Measurements from ENCODE around the gene CLECL1.
A peak's percentile ranks its signal among the peaks of the same experiment; 100 is the strongest.
"Not testable (repeated sequence)": the region's sequence is repeated elsewhere in the genome, so short reads cannot be mapped to it uniquely, and the experiment has no call there.

Gene CLECL1

GRCh38 chr12:9719790-9720189 lies 13.1 kb downstream of the CLECL1 start:
- no peak for DNase-seq (ENCODE audit: low spot score)

DNA sequence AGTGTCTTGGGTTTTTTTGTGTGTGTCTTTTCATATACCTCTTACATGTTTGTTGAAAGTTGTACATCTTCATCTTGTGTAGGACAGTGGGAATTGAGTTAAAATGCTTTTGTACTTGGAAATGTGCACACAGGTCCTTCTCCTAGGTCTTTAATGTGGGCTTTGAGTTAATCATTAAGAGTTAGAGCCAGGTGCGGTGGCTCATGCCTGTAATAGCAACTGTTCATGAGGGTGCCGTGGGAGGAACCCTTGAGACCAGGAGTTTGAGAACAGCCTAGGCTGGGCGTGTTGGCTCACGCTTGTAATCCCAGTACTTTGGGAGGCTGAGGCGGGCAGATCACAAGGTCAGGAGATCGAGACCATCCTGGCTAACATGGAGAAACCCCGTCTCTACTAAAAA lies 13.9 kb downstream of the CLECL1 start:
- no peak for DNase-seq (ENCODE audit: low spot score)

GRCh38 chr12:9717070-9717925 lies 15.6 kb downstream of the CLECL1 start:
- DNase-seq (ENCODE audit: low spot score) = no peak

DNA sequence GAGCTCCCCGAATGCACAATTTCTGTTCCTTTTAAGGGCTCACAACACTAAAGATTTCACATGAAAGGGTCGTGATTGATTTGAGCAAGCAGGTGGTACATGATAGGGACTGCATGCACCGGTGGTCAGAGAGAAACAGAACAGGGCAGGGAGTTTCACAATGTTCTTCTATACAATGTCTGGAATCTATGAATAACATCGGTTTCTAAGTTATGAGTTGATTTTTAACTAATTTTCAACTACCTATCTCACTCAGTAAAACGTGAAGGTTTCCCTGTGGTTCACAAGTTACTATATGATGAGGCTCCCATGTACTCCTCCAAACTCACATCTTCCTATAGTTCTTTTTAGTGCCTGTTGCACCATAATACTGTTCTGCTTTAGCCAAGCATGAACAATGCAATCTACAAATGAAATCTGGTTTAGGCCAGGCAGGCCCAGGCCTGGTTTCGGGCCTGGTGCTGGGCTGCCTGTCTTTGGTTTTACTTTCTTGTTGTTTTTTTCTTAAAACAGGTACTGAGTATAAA lies 19.8 kb downstream of the CLECL1 start:
- not testable (repeated sequence) for DNase-seq (ENCODE audit: low spot score)

DNA sequence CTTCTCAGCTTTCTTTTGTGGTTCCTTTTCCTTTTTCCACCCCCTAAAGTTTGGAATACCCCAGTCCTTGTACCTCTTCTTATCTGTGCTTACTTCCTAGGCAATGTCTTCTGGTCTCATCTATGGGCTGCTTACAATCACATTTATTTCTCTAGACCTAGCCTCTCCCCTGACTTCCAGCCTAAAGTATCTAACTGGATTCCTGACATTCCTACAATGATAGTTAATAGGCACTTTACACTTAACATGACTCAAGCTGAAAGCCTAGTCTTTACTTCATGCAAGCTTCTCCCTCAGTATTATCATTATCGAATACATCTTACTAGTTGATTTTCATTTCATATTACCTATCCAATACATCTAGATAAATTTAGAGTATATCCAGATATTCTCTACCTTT lies 21.2 kb downstream of the CLECL1 start:
- DNase-seq (ENCODE audit: low spot score) = no peak

DNA sequence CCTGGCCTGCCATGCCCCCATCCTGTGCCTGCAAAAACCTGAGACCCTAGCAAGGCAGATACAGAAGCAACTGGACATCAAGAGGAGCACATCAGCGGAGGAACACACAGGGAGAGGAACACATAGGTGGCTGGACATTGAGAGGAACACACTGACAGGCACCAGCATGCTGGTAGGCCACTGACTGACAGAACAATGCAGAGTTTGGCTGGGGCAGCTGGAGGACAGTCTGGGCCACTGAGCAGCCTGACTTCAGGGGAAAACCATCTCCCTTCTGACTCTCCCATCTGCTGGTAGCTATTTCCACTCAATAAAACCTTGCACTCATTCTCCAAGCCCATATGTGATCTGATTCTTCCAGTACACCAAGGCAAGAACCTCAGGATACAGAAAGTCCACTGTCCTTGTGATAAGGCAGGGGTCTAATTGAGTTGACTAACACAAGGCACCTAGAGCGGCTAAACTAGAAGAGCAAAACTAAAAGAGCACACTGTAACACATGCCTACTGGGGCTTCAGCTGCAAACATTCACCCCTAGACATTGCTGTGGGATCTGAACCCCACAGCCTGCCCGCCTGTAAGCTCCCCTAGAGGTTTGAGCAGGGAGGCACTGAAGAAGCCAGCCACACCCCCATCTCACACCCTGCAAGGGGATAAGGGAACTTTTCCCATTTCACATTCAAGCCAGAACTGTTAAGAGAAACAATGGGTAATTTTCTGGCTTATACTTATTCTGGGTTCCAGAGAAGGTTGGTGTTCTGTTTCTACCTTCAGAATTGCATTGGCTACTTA lies 22.1 kb downstream of the CLECL1 start:
- no peak for DNase-seq (ENCODE audit: low spot score)

DNA sequence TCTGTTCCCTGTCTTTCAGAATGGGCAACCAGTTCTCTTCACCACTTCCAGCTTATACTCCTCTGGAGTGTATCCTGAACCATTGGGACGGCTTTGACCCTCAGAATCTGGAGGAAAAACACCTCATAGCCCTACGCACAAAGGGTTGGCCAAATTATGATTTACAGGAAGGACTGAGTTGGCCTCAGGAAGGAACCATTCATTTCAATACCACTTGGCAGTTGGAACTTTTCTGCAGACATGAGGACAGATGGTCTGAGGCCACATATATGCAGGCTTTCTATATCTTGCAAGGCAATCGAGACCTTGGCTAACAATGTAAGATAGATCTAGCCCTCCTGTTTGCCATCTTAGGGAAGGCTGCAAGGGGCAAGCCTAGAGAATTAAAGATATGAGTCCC lies 24.0 kb downstream of the CLECL1 start:
- DNase-seq (ENCODE audit: low spot score) = no peak

GRCh38 chr12:9707864-9708808 lies 24.8 kb downstream of the CLECL1 start:
- DNase-seq (ENCODE audit: low spot score) = peak; percentile 26

DNA sequence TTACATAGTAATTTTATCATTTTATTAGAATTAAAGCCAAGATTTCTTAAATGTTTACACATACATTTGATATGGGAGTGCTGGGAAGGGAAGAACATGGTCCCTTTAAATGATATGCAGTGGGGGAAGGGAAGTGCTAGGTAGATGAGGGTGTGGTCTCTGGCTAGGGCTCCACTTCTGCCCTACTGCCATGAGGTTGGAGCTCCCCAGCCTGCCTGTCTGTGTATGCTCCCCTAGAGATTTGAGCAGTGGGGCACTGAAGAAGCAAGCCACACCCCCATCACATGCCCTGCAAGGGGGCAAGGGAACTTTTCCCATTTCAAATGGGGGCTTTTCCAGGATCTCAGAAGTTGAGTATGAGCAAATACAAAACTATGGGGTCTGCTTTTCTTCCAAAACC lies 25.5 kb downstream of the CLECL1 start:
- DNase-seq (ENCODE audit: low spot score) = no peak

GRCh38 chr12:9706086-9706685 lies 26.7 kb downstream of the CLECL1 start:
- DNase-seq (ENCODE audit: low spot score) = no peak

DNA sequence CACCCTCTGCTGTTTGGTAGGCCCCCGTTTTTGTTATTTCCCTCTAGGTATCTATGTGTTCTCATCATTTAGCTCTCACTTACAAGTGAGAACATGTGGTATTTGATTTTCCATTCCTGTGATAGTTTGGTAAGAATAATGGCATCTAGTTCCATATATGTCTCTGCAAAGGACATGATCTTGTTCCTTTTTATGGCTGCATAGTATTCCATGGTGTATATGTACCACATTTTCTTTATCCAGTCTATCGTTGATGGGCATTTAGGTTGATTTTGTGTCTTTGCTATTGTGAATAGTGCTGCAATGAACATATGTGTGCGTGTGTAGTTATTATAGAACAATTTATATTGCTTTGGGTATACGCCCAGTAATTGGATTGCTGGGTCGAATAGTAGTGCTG lies 28.3 kb downstream of the CLECL1 start:
- not testable (repeated sequence) for DNase-seq (ENCODE audit: low spot score)

DNA sequence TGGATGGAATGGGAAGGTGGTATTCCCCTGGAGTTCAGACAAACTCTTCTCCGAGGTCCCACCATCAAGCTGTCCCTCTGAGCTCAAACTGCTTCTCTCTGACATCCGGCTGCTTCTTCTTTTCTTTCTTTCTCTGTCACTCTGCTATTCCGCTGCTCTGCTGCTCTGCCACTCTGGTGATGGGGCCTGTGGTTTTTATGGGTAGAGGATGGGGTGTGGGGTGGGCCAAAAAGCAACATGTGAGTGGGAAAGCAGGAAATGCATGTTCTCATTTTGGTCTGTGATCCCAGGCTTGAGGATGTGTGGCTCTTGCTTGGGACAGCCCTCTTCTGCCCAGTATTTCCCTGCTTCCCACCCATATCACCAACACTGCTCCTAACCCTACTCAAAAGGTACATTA lies 30.6 kb downstream of the CLECL1 start:
- DNase-seq (ENCODE audit: low spot score) = no peak

GRCh38 chr12:9701380-9702154 lies 31.3 kb downstream of the CLECL1 start:
- no peak for DNase-seq (ENCODE audit: low spot score)

GRCh38 chr12:9700606-9700956 lies 32.3 kb downstream of the CLECL1 start:
- DNase-seq (ENCODE audit: low spot score) = no peak

- DNase-seq (ENCODE audit: low spot score) = no peak
Observed at GRCh38 chr12:9699898-9700605, 32.8 kb downstream of the CLECL1 start.

DNA sequence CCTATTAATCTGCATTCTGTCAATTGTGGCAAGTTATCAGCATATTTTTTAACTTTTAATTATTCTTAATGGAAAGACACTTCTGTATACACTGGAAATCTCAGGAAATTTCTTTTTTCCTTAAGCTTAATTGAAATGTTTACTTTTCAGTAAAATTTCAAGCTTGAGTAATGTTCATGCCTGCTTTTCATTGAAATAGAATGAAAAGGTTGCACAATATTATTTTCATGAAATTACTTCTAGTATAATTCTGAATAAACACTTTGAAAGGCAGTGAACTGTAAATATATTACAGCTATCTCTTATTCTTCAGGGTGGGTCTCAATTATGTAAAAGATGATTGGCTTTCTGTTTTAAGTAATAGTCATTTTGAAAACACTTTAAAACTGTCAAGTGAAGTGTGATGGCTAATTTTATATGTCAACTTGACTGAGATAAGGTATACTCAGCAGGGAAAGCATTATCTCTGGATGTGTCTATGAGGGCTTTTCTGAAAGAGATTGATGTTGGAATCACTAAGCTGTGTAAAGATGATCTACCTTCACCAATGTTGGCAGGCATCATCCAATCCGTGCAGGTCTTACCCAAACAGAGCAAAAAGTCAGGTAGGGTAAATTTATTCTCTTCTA lies 33.5 kb downstream of the CLECL1 start:
- no peak for DNase-seq (ENCODE audit: low spot score)

DNA sequence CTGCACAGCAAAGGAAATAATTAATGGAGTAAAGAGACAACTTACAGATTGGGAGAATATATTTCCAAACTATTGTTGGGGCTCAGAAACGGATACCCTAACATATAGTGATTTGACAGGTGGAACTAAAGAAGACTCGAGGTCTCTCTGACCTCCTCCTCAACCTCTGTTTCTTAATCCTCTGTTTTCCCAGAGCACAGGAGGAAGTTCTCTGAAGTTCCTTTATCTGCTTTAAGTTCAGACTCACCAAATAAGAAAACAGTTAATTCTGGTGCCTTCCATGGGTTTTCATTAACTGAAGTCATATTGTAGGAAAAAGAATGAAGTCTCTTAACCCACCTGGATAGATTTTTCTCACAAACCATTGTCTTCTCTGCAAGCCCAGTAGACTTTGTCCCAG lies 34.2 kb downstream of the CLECL1 start:
- DNase-seq (ENCODE audit: low spot score) = no peak

DNA sequence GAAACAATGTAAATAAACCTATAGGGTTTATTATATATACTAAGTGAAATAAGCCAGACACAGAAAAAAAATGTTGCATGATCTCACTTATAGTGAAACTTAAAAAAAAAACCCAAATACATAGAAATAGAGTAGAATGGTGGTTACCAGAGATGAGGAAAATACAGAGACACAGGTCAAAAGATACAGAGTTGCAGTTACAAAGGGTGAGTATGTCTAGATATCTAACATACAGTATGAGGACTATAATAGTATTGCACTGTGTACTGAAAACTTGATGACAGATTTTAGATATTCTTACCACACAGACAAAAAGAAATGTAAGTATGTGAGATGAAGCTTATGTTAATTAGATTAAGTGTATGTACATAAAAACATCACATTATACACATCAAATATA lies 35.3 kb downstream of the CLECL1 start:
- no peak for DNase-seq (ENCODE audit: low spot score)

DNA sequence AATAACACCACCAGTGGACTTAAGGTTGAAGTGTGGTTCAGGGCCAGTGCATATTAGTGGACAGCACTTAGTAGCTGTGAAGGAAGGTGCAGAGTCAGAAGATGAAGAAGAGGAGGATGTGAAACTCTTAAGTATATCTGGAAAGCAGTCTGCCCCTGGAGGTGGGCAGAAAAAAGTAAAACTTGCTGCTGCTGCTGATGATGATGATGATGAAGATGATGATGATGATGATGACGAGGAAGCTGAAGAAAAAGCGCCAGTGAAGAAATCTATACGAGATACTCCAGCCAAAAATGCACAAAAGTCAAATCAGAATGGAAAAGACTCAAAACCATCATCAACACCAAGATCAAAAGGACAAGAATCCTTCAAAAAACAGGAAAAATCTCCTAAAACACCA lies 37.2 kb downstream of the CLECL1 start:
- DNase-seq (ENCODE audit: low spot score) = not testable (repeated sequence)

DNA sequence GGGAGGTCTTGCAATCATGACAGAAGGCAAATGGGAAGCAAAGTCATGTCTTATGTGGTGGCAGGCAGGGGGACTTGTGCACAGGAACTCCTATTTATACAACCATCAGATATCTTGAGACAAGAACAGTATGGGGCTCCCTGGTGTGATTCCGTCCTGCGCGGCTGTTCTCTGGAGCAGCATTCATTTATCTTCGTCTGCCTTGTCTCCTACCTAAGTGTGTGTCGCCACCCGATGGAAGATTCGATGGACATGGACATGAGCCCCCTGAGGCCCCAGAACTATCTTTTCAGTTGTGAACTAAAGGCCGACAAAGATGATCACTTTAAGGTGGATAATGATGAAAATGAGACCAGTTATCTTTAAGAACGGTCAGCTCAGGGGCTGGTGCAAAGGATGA lies 37.7 kb downstream of the CLECL1 start:
- not testable (repeated sequence) for DNase-seq (ENCODE audit: low spot score)
